ENCODE measurements around the gene TMEM203. TPM values are rescaled to one million over a fixed set of nuclear protein-coding genes. Genes with fewer than 3 reads are reported as not detected.
A peak's percentile ranks its signal among the peaks of the same experiment; 100 is the strongest.
"Not testable (repeated sequence)": the region's sequence is repeated elsewhere in the genome, so short reads cannot be mapped to it uniquely, and the experiment has no call there.

Gene TMEM203
- total RNA-seq, 4 donors from 2014 or later, result 28.8 to 45.8 (median 34.8) TPM

DNA sequence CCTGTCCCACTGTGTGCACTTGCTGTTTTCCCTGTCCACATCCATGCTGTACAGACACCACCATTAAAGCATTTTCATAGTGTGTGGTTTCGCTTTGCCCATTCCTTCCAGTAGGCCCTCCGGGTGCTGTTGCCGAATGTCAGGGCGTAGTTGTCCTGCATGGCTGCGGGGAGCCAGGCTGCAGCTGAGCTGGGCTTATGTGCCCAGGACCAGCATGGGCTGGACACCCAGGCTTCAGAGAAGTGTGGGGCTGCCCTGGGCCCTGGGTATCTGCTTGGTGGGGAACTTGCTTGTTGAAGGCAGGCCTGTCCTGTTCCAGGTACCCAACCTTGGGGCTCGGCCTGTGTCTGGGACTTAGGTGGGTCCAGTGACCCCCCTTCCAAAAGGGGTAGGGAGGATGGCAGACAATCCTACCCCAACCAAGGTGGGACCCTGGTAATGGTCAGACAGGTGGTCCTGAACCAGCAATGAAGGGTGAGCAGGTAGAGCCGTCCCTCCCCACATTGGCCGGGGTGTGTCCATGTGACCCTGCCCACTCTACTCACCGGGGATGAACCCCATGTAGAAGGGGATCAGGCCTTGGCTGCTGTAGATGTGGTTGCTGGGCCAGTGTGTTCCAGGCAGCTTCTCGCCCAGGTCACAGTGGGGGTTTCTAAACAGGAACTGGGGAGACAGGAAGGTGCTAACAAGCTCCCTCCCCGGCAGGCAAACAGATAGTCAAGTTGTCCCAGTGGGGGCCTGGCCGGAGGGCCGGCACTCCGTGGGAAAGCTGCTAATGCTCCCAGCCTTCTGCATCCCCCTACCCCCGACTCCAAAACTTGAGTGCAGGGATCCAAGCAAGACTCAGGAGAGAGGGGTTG lies 38.4 kb upstream of the TMEM203 start:
- TF ChIP-seq POLR2AphosphoS5 (IDR thresholded peaks at IDR 0.05) (peak in 1 of 2 donors; percentile 19), EP300 (IDR thresholded peaks at IDR 0.05) (no peak)

DNA sequence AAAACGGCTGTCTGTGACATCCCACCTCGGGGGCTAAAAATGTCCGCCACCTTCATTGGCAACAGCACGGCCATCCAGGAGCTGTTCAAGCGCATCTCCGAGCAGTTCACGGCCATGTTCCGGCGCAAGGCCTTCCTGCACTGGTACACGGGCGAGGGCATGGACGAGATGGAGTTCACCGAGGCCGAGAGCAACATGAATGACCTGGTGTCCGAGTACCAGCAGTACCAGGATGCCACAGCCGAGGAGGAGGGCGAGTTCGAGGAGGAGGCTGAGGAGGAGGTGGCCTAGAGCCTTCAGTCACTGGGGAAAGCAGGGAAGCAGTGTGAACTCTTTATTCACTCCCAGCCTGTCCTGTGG lies 37.8 kb upstream of the TMEM203 start:
- intact Hi-C loops (cut with DNase I); H3K27me3 ChIP-seq; H3K4me3 ChIP-seq; H3K27ac ChIP-seq (replicated peaks in 1 of 4); DNase-seq (ENCODE audit: extremely low spot score); H3K9me3 ChIP-seq: not testable (repeated sequence)
- WGBS, result 86% methylated on average over 18 of the region's 18 CpGs
- Histone ChIP-seq H3K36me3 (peaks cover 13 to 25% (median 19%) of the 10 kb centered on the region in 4 donors), H3K4me1 (peaks cover 43 to 52% (median 51%) of the 10 kb centered on the region in 4 donors)

More for the DNA sequence above, 38.4 kb upstream of the TMEM203 start:
- intact Hi-C loops (cut with DNase I), result no loop called here
- Histone ChIP-seq H3K4me1 (peaks cover 39 to 46% (median 45%) of the 10 kb centered on the region in 4 donors), H3K27me3 (no peaks in the 10 kb centered on the region), H3K27ac (replicated peaks in 1 of 4) (peak overlapping the region in 2 of 4 donors; percentile 5 to 22), H3K4me3 (no peak overlapping the region), H3K9me3 (no peaks in the 10 kb centered on the region), H3K36me3 (peaks cover 13 to 25% (median 19%) of the 10 kb centered on the region in 4 donors)
- no peak for DNase-seq (ENCODE audit: extremely low spot score)
- 89% methylated on average over 6 of the region's 15 CpGs for WGBS

DNA sequence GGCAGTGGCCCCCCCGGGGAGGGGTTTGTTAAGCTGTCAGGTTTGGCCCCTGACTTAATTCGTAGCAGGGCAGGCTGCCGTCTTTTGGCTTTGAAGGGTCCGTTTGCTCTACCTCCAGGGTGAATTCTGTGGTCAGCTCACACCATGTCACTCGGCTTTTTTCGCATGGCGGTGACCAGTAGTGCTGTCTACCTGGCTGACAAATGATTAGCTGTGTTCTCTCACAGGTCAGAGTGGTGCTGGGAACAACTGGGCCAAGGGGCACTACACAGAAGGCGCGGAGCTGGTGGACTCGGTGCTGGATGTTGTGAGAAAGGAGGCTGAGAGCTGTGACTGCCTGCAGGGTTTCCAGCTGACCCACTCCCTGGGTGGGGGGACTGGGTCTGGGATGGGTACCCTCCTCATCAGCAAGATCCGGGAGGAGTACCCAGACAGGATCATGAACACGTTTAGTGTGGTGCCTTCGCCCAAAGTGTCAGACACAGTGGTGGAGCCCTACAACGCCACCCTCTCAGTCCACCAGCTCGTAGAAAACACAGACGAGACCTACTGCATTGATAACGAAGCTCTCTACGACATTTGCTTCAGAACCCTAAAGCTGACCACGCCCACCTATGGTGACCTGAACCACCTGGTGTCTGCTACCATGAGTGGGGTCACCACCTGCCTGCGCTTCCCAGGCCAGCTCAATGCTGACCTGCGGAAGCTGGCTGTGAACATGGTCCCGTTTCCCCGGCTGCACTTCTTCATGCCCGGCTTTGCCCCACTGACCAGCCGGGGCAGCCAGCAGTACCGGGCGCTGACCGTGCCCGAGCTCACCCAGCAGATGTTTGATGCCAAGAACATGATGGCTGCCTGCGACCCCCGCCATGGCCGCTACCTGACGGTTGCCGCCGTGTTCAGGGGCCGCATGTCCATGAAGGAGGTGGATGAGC lies 37.1 kb upstream of the TMEM203 start:
- H3K27me3 ChIP-seq, result no peaks in the 10 kb centered on the region
- peak overlapping the region; percentile 95 to 98 (median 96) for H3K27ac ChIP-seq (replicated peaks in 1 of 4)
- peaks cover 50 to 59% (median 56%) of the 10 kb centered on the region in 4 donors for H3K4me1 ChIP-seq
- 67% methylated on average over 26 of the region's 36 CpGs for WGBS
- peaks cover 13 to 25% (median 19%) of the 10 kb centered on the region in 4 donors for H3K36me3 ChIP-seq
- intact Hi-C loops (cut with DNase I), result no loop called here
- DNase-seq (ENCODE audit: extremely low spot score), result no peak
- TF ChIP-seq POLR2AphosphoS5 (IDR thresholded peaks at IDR 0.05) (no peak), POLR2A (IDR thresholded peaks at IDR 0.05; ENCODE audit: low read depth) (no peak), EP300 (IDR thresholded peaks at IDR 0.05) (no peak)
- TF ChIP-seq, protein P1, sequence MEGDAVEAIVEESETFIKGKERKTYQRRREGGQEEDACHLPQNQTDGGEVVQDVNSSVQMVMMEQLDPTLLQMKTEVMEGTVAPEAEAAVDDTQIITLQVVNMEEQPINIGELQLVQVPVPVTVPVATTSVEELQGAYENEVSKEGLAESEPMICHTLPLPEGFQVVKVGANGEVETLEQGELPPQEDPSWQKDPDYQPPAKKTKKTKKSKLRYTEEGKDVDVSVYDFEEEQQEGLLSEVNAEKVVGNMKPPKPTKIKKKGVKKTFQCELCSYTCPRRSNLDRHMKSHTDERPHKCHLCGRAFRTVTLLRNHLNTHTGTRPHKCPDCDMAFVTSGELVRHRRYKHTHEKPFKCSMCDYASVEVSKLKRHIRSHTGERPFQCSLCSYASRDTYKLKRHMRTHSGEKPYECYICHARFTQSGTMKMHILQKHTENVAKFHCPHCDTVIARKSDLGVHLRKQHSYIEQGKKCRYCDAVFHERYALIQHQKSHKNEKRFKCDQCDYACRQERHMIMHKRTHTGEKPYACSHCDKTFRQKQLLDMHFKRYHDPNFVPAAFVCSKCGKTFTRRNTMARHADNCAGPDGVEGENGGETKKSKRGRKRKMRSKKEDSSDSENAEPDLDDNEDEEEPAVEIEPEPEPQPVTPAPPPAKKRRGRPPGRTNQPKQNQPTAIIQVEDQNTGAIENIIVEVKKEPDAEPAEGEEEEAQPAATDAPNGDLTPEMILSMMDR (IDR thresholded peaks at IDR 0.05), result no peak
- no peaks in the 10 kb centered on the region for H3K9me3 ChIP-seq
- H3K4me3 ChIP-seq, result peak overlapping the region; percentile 79 to 99 (median 86)

DNA sequence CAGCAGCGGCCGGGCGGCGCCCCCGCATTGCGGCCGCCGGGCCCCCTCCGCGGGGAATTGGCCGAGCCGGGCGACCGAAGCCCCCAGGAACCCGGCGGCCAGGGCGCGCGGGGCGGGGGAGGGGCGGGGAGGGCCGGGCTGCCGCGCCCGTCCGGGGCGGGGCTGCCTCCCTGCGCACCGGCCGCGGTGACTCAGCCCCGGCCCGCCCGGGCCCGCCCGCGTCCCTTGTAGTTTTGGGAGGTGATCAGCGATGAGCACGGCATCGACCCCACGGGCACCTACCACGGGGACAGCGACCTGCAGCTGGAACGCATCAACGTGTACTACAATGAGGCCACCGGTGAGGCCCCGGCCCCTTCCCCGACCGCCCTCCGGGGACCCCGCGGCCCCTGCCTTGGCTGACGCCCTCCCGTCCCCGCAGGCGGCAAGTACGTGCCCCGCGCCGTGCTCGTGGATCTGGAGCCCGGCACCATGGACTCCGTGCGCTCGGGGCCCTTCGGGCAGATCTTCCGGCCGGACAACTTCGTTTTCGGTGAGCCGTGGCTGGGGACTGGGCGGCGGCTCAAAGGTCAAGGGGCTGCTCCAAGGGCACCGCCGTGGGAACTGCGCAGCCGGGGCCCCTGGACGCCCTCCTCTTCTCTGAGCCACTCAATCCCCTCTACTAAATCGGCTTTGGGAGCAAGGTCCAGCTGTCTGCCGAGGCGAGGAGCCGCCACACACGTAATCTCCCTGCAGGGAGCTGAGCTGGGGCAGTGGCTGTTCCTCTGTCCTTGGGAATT lies 36.2 kb upstream of the TMEM203 start:
- TF ChIP-seq POLR2AphosphoS5 (IDR thresholded peaks at IDR 0.05) (no peak), POLR2A (IDR thresholded peaks at IDR 0.05; ENCODE audit: low read depth) (no peak), EP300 (IDR thresholded peaks at IDR 0.05) (no peak)
- TF ChIP-seq, protein P1 (IDR thresholded peaks at IDR 0.05), result no peak
- Histone ChIP-seq H3K9me3 (no peaks in the 10 kb centered on the region), H3K27me3 (no peaks in the 10 kb centered on the region), H3K27ac (replicated peaks in 1 of 4) (peak overlapping the region; percentile 95 to 98 (median 96)), H3K36me3 (peaks cover 13 to 25% (median 19%) of the 10 kb centered on the region in 4 donors), H3K4me3 (peak overlapping the region; percentile 79 to 99 (median 86)), H3K4me1 (peaks cover 58 to 68% (median 63%) of the 10 kb centered on the region in 4 donors)
- WGBS, result no CpG with 5 or more reads among the region's 83 CpGs
- no peak for DNase-seq (ENCODE audit: extremely low spot score)
- intact Hi-C loops (cut with DNase I), result no loop called here

DNA sequence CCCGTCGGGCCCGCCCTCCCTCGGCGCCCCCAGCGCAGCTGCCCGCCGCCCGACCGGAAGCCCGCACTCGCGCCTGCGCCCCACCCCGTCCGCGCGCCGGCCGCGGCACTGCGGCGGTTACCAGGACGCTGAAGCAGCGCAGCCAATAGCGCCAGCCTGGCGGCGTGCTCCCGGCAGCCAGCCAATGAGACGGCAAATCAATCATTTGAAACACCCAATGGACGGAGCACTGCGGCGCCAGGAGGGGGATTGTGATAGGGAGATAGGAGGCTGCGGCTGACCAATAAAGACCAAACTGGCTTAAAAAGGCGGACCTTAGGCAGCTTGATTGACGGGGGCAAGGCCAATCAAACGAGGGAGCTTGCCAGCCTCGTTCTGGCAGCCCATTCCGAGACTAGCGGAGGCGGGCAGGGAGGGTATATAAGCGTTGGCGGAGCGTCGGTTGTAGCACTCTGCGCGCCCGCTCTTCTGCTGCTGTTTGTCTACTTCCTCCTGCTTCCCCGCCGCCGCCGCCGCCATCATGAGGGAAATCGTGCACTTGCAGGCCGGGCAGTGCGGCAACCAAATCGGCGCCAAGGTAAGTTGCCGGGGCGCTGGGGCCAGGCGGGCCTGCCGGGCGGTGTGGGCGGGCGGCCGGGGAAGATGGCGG lies 35.5 kb upstream of the TMEM203 start, which contains the start of gene TUBB4B:
Gene TUBB4B (plus strand): TSS at position 447 of the 649 bp plus-strand sequence. CDS start 74 bp downstream, at position 521.
- Histone ChIP-seq H3K27me3 (no peaks in the 10 kb centered on the region), H3K36me3 (peaks cover 13 to 25% (median 19%) of the 10 kb centered on the region in 4 donors), H3K9me3 (no peaks in the 10 kb centered on the region), H3K4me3 (peak within 1 kb of the TSS; percentile 79 to 99 (median 86)), H3K27ac (replicated peaks in 1 of 4) (peak within 1 kb of the TSS; percentile 95 to 98 (median 98)), H3K4me1 (peaks cover 65 to 75% (median 70%) of the 10 kb centered on the region in 4 donors)
- DNase-seq (ENCODE audit: extremely low spot score), result peak; percentile 100
- intact Hi-C loops (cut with DNase I), result no loop called here
- 2% methylated on average over 12 of the region's 67 CpGs for WGBS
- TF ChIP-seq EP300 (IDR thresholded peaks at IDR 0.05) (no peak), POLR2AphosphoS5 (IDR thresholded peaks at IDR 0.05) (peak; percentile 95 to 100), POLR2A (IDR thresholded peaks at IDR 0.05; ENCODE audit: low read depth) (peak; percentile 100)
- TF ChIP-seq, protein P1 (IDR thresholded peaks at IDR 0.05), result peak in 1 of 3 experiments; percentile 38

All from esophagus muscularis mucosa (tissue), 4 donors.